ENCODE results near the gene HSPB7.
"Not testable (repeated sequence)": the region's sequence is repeated elsewhere in the genome, so short reads cannot be mapped to it uniquely, and the experiment has no call there.

The HSPB7 gene

GRCh38 chr1:16043950-16044349, 26.1 kb upstream of the HSPB7 start:
- TF ChIP-seq CTCF (IDR thresholded peaks at IDR 0.05; ENCODE audit: low read depth, low read length): no peak
- no peak for DNase-seq (ENCODE audit: extremely low read depth, low read depth)

- no peak for TF ChIP-seq CTCF (IDR thresholded peaks at IDR 0.05; ENCODE audit: low read depth, low read length)
- no peak for DNase-seq (ENCODE audit: extremely low read depth, low read depth)
These were observed 25.7 kb upstream of the HSPB7 start, which contains the start of gene CLCNKB for GRCh38 chr1:16043521-16043920. Gene CLCNKB (plus strand): TSS chr1:16043782. CDS start chr1:16044493, 711 bp downstream.

GRCh38 chr1:16042654-16043053, 24.8 kb upstream of the HSPB7 start:
- not testable (repeated sequence) for DNase-seq (ENCODE audit: extremely low read depth, low read depth)

DNA sequence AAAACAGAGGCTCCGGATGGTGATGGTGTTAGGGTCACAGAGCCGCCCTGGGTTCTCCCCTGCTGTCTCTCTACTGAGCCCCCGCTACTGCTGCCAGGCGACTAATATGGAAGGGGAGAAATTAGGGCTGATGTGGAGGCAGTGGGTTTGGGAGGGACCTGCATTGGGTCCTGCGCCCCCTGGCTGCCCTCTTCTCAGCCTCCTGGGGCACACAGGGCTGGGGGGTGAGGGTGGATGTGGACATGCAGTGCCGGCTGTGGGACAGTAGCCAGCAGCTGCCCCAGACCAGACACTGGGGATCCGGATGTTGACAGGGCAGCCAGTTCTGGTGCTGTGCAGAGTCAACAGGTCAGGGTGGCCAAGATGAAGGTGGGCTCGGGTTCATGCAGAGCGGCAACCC, 24.3 kb upstream of the HSPB7 start:
- no peak for DNase-seq (ENCODE audit: extremely low read depth, low read depth)
- no peak; the same call in 1 of the 2 replicates for TF ChIP-seq CTCF (IDR thresholded peaks at IDR 0.05; ENCODE audit: low read depth, low read length)

- TF ChIP-seq CTCF (IDR thresholded peaks at IDR 0.05; ENCODE audit: low read depth, low read length): no peak
- no peak for DNase-seq (ENCODE audit: extremely low read depth, low read depth)
These were observed 23.4 kb upstream of the HSPB7 start for GRCh38 chr1:16041200-16041599.

DNA sequence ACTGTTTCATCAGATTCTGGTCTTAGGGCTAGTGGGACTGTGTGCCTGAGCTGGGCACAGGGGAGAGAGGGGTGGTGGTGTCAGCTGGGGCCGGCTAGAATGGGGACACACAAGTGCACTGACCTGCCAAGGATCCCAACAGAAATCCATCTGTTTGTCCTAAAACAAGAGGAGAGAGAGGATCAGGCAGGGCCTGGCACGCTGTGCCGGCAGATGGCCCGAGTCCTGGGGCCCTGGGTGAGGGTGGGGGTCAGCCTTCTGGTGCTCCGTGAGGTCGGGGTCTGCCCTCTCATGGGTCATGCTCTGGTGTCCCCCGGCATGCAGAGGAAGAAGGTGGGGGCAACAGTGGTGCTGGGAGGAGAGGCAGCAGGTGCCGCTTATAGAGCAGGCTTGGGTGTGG, 22.0 kb upstream of the HSPB7 start:
- not testable (repeated sequence) for DNase-seq (ENCODE audit: extremely low read depth, low read depth)

DNA sequence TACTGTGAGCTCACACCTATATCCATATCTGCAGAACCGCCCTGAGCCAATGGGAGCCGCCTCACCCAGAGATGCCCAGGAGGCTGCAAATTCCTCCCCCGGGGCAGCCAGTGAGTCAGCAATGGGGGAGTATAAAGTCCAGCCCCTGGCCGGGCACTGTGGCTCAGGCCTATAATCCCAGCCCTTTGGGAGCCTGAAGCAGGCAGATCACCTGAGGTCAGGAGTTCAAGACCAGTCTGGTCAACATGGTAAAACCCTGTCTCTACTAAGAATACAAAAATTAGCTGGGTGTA, 20.7 kb upstream of the HSPB7 start:
- no peak for TF ChIP-seq CTCF (IDR thresholded peaks at IDR 0.05; ENCODE audit: low read depth, low read length)
- DNase-seq (ENCODE audit: extremely low read depth, low read depth): no peak

- not testable (repeated sequence) for DNase-seq (ENCODE audit: extremely low read depth, low read depth)
These were observed 18.6 kb upstream of the HSPB7 start for GRCh38 chr1:16036461-16036860.

DNA sequence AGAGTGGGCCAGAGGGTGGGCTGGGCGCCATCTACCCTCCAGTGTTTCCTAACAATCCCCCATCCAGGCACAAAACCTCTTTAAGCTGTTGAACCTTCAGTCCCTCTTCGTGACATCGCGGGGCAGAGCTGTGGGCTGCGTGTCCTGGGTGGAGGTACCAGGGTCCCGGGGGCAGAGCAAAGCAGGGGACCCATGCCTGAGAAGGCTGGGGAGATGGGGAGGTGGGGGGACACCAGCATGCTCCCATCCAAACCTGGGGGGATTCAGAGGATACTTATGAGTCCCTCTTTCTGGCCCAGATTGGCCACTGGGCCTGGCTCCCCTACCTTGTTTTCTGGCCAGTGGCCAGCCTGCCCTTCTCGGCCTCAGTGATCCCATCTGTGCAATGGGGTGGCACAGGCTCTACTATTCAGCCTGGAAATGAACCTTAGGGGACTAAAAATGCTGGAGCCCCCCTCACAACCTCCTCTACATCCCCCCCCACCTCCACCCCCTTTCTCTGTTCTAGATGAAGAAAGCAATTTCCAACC, 15.3 kb upstream of the HSPB7 start:
- not testable (repeated sequence) for DNase-seq (ENCODE audit: extremely low read depth, low read depth)

All from AG09319 (cell line).